Keratinocyte (primary cell): ENCODE measurements around the gene SH3PXD2A.

Experiments used
- CTCF ChIP-seq, 3 experiments: IDR thresholded peaks in 1 of 3; conservative IDR thresholded peaks in 1 of 3; optimal IDR thresholded peaks in 1 of 3; 2 replicates in 2 of 3; 3 replicates in 1 of 3; pipeline versions ENCODE3 to v1.5.1; 2011; ENCODE audit warnings: low read length in 3 of 3, mild to moderate bottlenecking in 3 of 3, moderate library complexity in 2 of 3, control low read depth in 1 of 3, inconsistent platforms in 1 of 3; ENCODE audit not compliant: insufficient read depth in 2 of 3; ENCODE audit errors: extremely low read depth in 1 of 3
- EZH2 ChIP-seq: IDR thresholded peaks from one replicate; pipeline ENCODE4 v1.6.1; 2012; ENCODE audit warnings: inconsistent platforms, mild to moderate bottlenecking, low read length, moderate library complexity

DNA sequence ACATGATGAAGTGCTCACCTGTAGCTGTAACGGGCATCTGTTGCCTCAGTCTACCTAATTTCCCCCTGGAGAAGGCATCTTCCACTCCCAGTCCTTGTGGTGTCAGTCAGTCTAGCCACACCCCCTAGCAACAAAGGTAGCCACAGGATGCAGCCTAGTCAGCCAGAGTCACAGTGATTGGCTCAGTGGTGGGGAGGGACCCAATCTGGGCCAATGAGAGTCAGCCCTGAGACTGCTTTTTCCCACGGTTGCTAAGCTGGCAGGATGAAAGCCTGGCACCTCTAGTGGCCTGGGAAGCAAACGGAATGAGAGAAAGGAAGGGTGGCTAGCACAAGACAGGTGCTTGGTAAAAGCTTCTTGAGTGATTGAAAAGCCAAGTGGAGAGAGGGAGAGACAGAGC lies 118.6 kb downstream of the SH3PXD2A start:
- TF ChIP-seq EZH2, result no peak
- peak; percentile 41 to 63 (median 57) for TF ChIP-seq CTCF (optimal IDR thresholded peaks at IDR 0.05 in 1 of 3, IDR thresholded peaks at IDR 0.05 in 1 of 3, conservative IDR thresholded peaks at IDR 0.05 in 1 of 3; ENCODE audit: extremely low read depth in 1 of 3, insufficient read depth in 2 of 3, low read length in 3 of 3)
